Breast epithelium (tissue), 3 donors: Measurements from ENCODE around the gene KIF26B.

Source experiments
- POLR2A ChIP-seq: fragments of 450-650 bp; IDR thresholded peaks from one replicate; pipeline ENCODE4 v1.6.1; 2016; ENCODE audit warnings: antibody characterized with exemption, mild to moderate bottlenecking, moderate library complexity
- POLR2AphosphoS5 ChIP-seq, 3 donors: sonication (generic); formaldehyde crosslinking; IDR thresholded peaks; one replicate each; pipeline ENCODE4 v1.6.1; 2017; ENCODE audit warnings: antibody characterized with exemption in 3 of 3
- TF ChIP-seq, protein P1 (sequence below), 3 donors: fragments of 450-650 bp; IDR thresholded peaks; one replicate each; pipeline ENCODE4 v1.5.1; 2016 to 2017; ENCODE audit warnings: antibody characterized with exemption in 3 of 3, mild to moderate bottlenecking in 3 of 3, moderate library complexity in 3 of 3

DNA sequence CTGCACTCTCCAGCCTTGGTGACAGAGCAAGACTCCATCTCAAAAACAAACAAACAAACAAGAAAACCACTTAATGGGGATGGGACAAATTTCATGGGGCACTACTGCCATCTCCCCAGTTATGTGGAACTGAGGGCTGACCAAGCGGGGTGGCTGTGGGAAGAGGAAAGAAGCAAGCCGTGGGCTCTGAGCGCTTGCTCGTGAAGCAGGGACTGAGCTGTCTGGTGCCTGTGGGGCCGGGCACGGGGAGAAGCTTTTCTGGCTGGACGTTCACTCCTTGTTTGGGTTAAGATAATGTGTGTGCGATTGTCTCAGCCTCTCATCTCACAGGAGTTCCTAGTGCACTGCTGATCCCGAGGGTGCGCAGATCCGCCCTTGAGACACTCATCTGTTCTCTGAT, 22.0 kb upstream of the KIF26B start:
- TF ChIP-seq POLR2A (no peak), POLR2AphosphoS5 (IDR thresholded peaks at IDR 0.05) (no peak)
- TF ChIP-seq, protein P1, sequence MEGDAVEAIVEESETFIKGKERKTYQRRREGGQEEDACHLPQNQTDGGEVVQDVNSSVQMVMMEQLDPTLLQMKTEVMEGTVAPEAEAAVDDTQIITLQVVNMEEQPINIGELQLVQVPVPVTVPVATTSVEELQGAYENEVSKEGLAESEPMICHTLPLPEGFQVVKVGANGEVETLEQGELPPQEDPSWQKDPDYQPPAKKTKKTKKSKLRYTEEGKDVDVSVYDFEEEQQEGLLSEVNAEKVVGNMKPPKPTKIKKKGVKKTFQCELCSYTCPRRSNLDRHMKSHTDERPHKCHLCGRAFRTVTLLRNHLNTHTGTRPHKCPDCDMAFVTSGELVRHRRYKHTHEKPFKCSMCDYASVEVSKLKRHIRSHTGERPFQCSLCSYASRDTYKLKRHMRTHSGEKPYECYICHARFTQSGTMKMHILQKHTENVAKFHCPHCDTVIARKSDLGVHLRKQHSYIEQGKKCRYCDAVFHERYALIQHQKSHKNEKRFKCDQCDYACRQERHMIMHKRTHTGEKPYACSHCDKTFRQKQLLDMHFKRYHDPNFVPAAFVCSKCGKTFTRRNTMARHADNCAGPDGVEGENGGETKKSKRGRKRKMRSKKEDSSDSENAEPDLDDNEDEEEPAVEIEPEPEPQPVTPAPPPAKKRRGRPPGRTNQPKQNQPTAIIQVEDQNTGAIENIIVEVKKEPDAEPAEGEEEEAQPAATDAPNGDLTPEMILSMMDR (IDR thresholded peaks at IDR 0.05): no peak
